IPS-NIHi7 (cell line): ENCODE data around the gene FCGR3A.
"Not testable (repeated sequence)": the region's sequence is repeated elsewhere in the genome, so short reads cannot be mapped to it uniquely, and the experiment has no call there.

Source experiments
- DNase-seq: peaks from one replicate; pipeline ENCODE4 v3.0.0; 2012; ENCODE audit warnings: mixed read lengths; ENCODE audit errors: extremely low spot score

FCGR3A gene

GRCh38 chr1:161549652-161550051 is at the start of gene FCGR3A:
TSS of gene FCGR3A (minus strand) at chr1:161549818. CDS start at chr1:161549736, 82 bp downstream.
- DNase-seq = no peak

- DNase-seq = not testable (repeated sequence)
These were observed 47.5 kb upstream of the FCGR3A start for GRCh38 chr1:161597077-161597476.

GRCh38 chr1:161595583-161595982 is 46.0 kb upstream of the FCGR3A start:
- not testable (repeated sequence) for DNase-seq

GRCh38 chr1:161595173-161595572 is 45.6 kb upstream of the FCGR3A start:
- not testable (repeated sequence) for DNase-seq

GRCh38 chr1:161594269-161594984 is 44.8 kb upstream of the FCGR3A start:
- not testable (repeated sequence) for DNase-seq

GRCh38 chr1:161593092-161593755 is 43.6 kb upstream of the FCGR3A start:
- not testable (repeated sequence) for DNase-seq

- not testable (repeated sequence) for DNase-seq
These were observed 43.0 kb upstream of the FCGR3A start for GRCh38 chr1:161592586-161592985.

- DNase-seq = not testable (repeated sequence)
These were observed 40.3 kb upstream of the FCGR3A start for GRCh38 chr1:161589920-161590319.

GRCh38 chr1:161589365-161589764 is 39.7 kb upstream of the FCGR3A start:
- DNase-seq = not testable (repeated sequence)

GRCh38 chr1:161588596-161588995 is 39.0 kb upstream of the FCGR3A start:
- not testable (repeated sequence) for DNase-seq

GRCh38 chr1:161582882-161583281 is 33.3 kb upstream of the FCGR3A start:
- DNase-seq = not testable (repeated sequence)

GRCh38 chr1:161580879-161581537 is 31.4 kb upstream of the FCGR3A start:
- not testable (repeated sequence) for DNase-seq

GRCh38 chr1:161579856-161580507 is 30.4 kb upstream of the FCGR3A start:
- DNase-seq = not testable (repeated sequence)

GRCh38 chr1:161576676-161577075 is 27.1 kb upstream of the FCGR3A start:
- not testable (repeated sequence) for DNase-seq

GRCh38 chr1:161571703-161572102 is 22.1 kb upstream of the FCGR3A start:
- not testable (repeated sequence) for DNase-seq

GRCh38 chr1:161566602-161566960 is 17.0 kb upstream of the FCGR3A start:
- not testable (repeated sequence) for DNase-seq

- not testable (repeated sequence) for DNase-seq
These were observed 13.9 kb upstream of the FCGR3A start for GRCh38 chr1:161563522-161563921.

GRCh38 chr1:161562441-161562840 is 12.8 kb upstream of the FCGR3A start:
- not testable (repeated sequence) for DNase-seq

- not testable (repeated sequence) for DNase-seq
These were observed 11.5 kb upstream of the FCGR3A start for GRCh38 chr1:161560960-161561715.

- DNase-seq = not testable (repeated sequence)
These were observed 8.2 kb upstream of the FCGR3A start for GRCh38 chr1:161557506-161558450.
